Prostate gland (tissue), 2 donors: ENCODE results near the gene SSBP3. TPM values are rescaled to one million over a fixed set of nuclear protein-coding genes. Genes with fewer than 3 reads are reported as not detected.
A peak's percentile ranks its signal among the peaks of the same experiment; 100 is the strongest.

ENCODE experiments used
- DNase-seq: peaks from one replicate; pipeline ENCODE4 v3.0.0-alpha.2; 2019; ENCODE audit warnings: low spot score
- H3K27ac ChIP-seq, 2 donors: fragments of 200-600 bp; sonication (generic); 2 replicates each; pipeline ENCODE4 v1.5.1; 2017 to 2019
- H3K27me3 ChIP-seq: fragments of 200-600 bp; sonication (generic); replicated peaks from 2 replicates; pipeline ENCODE4 v1.5.1; 2019; ENCODE audit not compliant: insufficient read depth
- H3K36me3 ChIP-seq, 2 donors: fragments of 200-600 bp; sonication (generic); 1 replicate in 1 of 2; 2 replicates in 1 of 2; pipeline versions ENCODE4 v1.5.1 to v1.8.1; 2017 to 2019
- H3K4me1 ChIP-seq: fragments of 200-600 bp; sonication (generic); replicated peaks from 2 replicates; pipeline ENCODE4 v1.5.1; 2019
- H3K4me3 ChIP-seq, 2 donors: fragments of 200-600 bp; sonication (generic); 2 replicates each; pipeline ENCODE4 v1.5.1; 2017 to 2019
- H3K9me3 ChIP-seq: fragments of 200-600 bp; sonication (generic); 2 replicates; pipeline ENCODE4 v1.5.1; 2017
- CTCF ChIP-seq, 4 experiments: fragments of 200-600 bp in 2 of 4; fragments of 450-650 bp in 2 of 4; sonication (generic) in 2 of 4; IDR thresholded peaks; 1 replicate in 3 of 4; 2 replicates in 1 of 4; pipeline ENCODE4 v1.5.1; 2016 to 2019; ENCODE audit warnings: antibody characterized with exemption in 4 of 4, mild to moderate bottlenecking in 2 of 4, moderate library complexity in 2 of 4
- POLR2A ChIP-seq: fragments of 450-650 bp; IDR thresholded peaks from one replicate; pipeline ENCODE4 v1.6.1; 2016; ENCODE audit warnings: antibody characterized with exemption, mild to moderate bottlenecking
- POLR2AphosphoS5 ChIP-seq: sonication (generic); formaldehyde crosslinking; IDR thresholded peaks from one replicate; pipeline ENCODE4 v1.6.1; 2017; ENCODE audit warnings: antibody characterized with exemption
- WGBS: methylation state at CpG from one replicate; pipeline ENCODE4 v1.1.5; 2018; 5-methylcytosine and 5-hydroxymethylcytosine counted together
- intact Hi-C: fragments of 100-400 bp; cut with DNase I; formaldehyde crosslinking; loops from one replicate; pipeline ENCODE4 v1.14.2; 2022
- total RNA-seq, 2 donors: library from RNA; depleted of rRNA; stranded (reverse); fragments of >200 nt; gene quantifications; one replicate each; pipeline ENCODE4 v1.1.0, GENCODE V29; 2016

SSBP3 gene
- total RNA-seq, 2 donors from 2014 or later = 45.0 to 94.4 TPM

- no peak for TF ChIP-seq CTCF (IDR thresholded peaks at IDR 0.05)
- TF ChIP-seq POLR2AphosphoS5 = peak; percentile 39
- TF ChIP-seq POLR2A = no peak
- no peaks in the 10 kb centered on the region for H3K27me3 ChIP-seq
- intact Hi-C loops = no loop called here
- H3K4me1 ChIP-seq = peaks cover 21% of the 10 kb centered on the region
- H3K27ac ChIP-seq = peak overlapping the region; percentile 48 to 58
- H3K9me3 ChIP-seq = no peaks in the 10 kb centered on the region
- DNase-seq = no peak
- H3K4me3 ChIP-seq = no peak overlapping the region
- no peaks in the 10 kb centered on the region for H3K36me3 ChIP-seq
- WGBS = 64% methylated on average over 6 of the region's 6 CpGs
Observed at GRCh38 chr1:54297596-54298283, 108.5 kb downstream of the SSBP3 start.

GRCh38 chr1:54296666-54297065, 109.5 kb downstream of the SSBP3 start:
- TF ChIP-seq POLR2A = no peak
- TF ChIP-seq POLR2AphosphoS5 = no peak
- peaks cover 25% of the 10 kb centered on the region for H3K4me1 ChIP-seq
- 68% methylated on average over 5 of the region's 5 CpGs for WGBS

GRCh38 chr1:54294887-54295286, 111.3 kb downstream of the SSBP3 start:
- no peak for TF ChIP-seq POLR2AphosphoS5
- no peak for TF ChIP-seq POLR2A
- TF ChIP-seq CTCF (IDR thresholded peaks at IDR 0.05) = no peak
- intact Hi-C loops = no loop called here
- DNase-seq = no peak
- Histone ChIP-seq H3K4me3 (no peak overlapping the region), H3K27me3 (no peaks in the 10 kb centered on the region), H3K9me3 (no peaks in the 10 kb centered on the region), H3K36me3 (no peaks in the 10 kb centered on the region), H3K4me1 (peaks cover 38% of the 10 kb centered on the region), H3K27ac (no peak overlapping the region)
- WGBS = 69% methylated on average over 6 of the region's 6 CpGs

More at GRCh38 chr1:54296666-54297065, 109.5 kb downstream of the SSBP3 start:
- H3K4me3 ChIP-seq = no peak overlapping the region
- intact Hi-C loops = no loop called here
- H3K27me3 ChIP-seq = no peaks in the 10 kb centered on the region
- no peaks in the 10 kb centered on the region for H3K9me3 ChIP-seq
- peak overlapping the region; percentile 48 to 58 for H3K27ac ChIP-seq
- no peaks in the 10 kb centered on the region for H3K36me3 ChIP-seq
- no peak for DNase-seq

GRCh38 chr1:54292002-54292911, 113.9 kb downstream of the SSBP3 start:
- peak overlapping the region in 1 of 2 donors; percentile 50 for H3K27ac ChIP-seq
- no peak overlapping the region for H3K4me3 ChIP-seq
- H3K4me1 ChIP-seq = peaks cover 33% of the 10 kb centered on the region
- no peak for DNase-seq
- TF ChIP-seq CTCF (IDR thresholded peaks at IDR 0.05) (no peak), POLR2A (no peak), POLR2AphosphoS5 (no peak)
- no peaks in the 10 kb centered on the region for H3K36me3 ChIP-seq
- H3K27me3 ChIP-seq = no peaks in the 10 kb centered on the region
- intact Hi-C loops = no loop called here
- no peaks in the 10 kb centered on the region for H3K9me3 ChIP-seq
- 65% methylated on average over 10 of the region's 10 CpGs for WGBS

GRCh38 chr1:54291276-54292001, 114.8 kb downstream of the SSBP3 start:
- no peaks in the 10 kb centered on the region for H3K27me3 ChIP-seq
- H3K4me1 ChIP-seq = peaks cover 41% of the 10 kb centered on the region
- H3K36me3 ChIP-seq = no peaks in the 10 kb centered on the region
- WGBS = 57% methylated on average over 20 of the region's 20 CpGs
- no peak for DNase-seq
- no peak overlapping the region for H3K4me3 ChIP-seq
- H3K27ac ChIP-seq = peak overlapping the region; percentile 47 to 50
- TF ChIP-seq POLR2A (no peak), CTCF (IDR thresholded peaks at IDR 0.05) (no peak), POLR2AphosphoS5 (no peak)
- H3K9me3 ChIP-seq = no peaks in the 10 kb centered on the region
- intact Hi-C loops = no loop called here
